Neural progenitor cell (in vitro differentiated cells): Measurements from ENCODE around the gene ANKS1B. TPM values are rescaled to one million over a fixed set of nuclear protein-coding genes. Genes with fewer than 3 reads are reported as not detected.
A peak's percentile ranks its signal among the peaks of the same experiment; 100 is the strongest.

ENCODE experiments used
- DNase-seq: peaks from one replicate; pipeline ENCODE4 v3.0.0-alpha.2; 2016; ENCODE audit warnings: low spot score
- H2AFZ ChIP-seq: fragments of 200-600 bp; sonication (generic); replicated peaks from 2 replicates; pipeline ENCODE4 v1.6.1; 2016; ENCODE audit warnings: antibody characterized with exemption
- H3F3A ChIP-seq: fragments of 200-600 bp; sonication (generic); 2 replicates; pipeline ENCODE4 v1.6.1; 2016; ENCODE audit warnings: antibody characterized with exemption, low read depth
- H3K27ac ChIP-seq: fragments of 200-600 bp; sonication (generic); 2 replicates; pipeline ENCODE4 v1.5.1; 2016; ENCODE audit warnings: mild to moderate bottlenecking
- H3K27me3 ChIP-seq: fragments of 200-600 bp; sonication (generic); 2 replicates; pipeline ENCODE4 v1.6.1; 2016; ENCODE audit warnings: mild to moderate bottlenecking, moderate library complexity
- H3K36me3 ChIP-seq: fragments of 200-600 bp; sonication (generic); 2 replicates; pipeline ENCODE4 v1.5.1; 2016
- H3K4me1 ChIP-seq: fragments of 200-600 bp; sonication (generic); 2 replicates; pipeline ENCODE4 v1.6.1; 2016; ENCODE audit warnings: mixed run types
- H3K4me2 ChIP-seq: fragments of 200-600 bp; sonication (generic); 2 replicates; pipeline ENCODE4 v1.6.1; 2016
- H3K4me3 ChIP-seq: fragments of 200-600 bp; sonication (generic); 2 replicates; pipeline ENCODE4 v1.5.1; 2016
- H3K79me2 ChIP-seq: fragments of 200-600 bp; sonication (generic); 2 replicates; pipeline ENCODE4 v1.6.1; 2016; ENCODE audit warnings: low read depth
- H3K9ac ChIP-seq: fragments of 200-600 bp; sonication (generic); 2 replicates; pipeline ENCODE4 v1.6.1; 2016
- H3K9me3 ChIP-seq: fragments of 200-600 bp; sonication (generic); 2 replicates; pipeline ENCODE4 v1.5.1; 2016; ENCODE audit warnings: low read depth
- H4K20me1 ChIP-seq: fragments of 200-600 bp; sonication (generic); 2 replicates; pipeline ENCODE4 v1.6.1; 2016; ENCODE audit warnings: low read depth
- H3K27ac Mint-ChIP-seq: 3 replicates; pipeline ENCODE4 v1.8.0; 2021; ENCODE audit warnings: mixed read lengths
- H3K27me3 Mint-ChIP-seq: 2 replicates; pipeline ENCODE4 v1.8.0; 2022; ENCODE audit warnings: low read depth, mild to moderate bottlenecking, inconsistent platforms, moderate library complexity, mixed read lengths; ENCODE audit not compliant: insufficient read depth
- H3K36me3 Mint-ChIP-seq: 3 replicates; pipeline ENCODE4 v1.8.0; 2021; ENCODE audit warnings: mixed read lengths
- H3K4me1 Mint-ChIP-seq: 3 replicates; pipeline ENCODE4 v1.8.0; 2021; ENCODE audit warnings: mixed read lengths
- H3K4me3 Mint-ChIP-seq: 3 replicates; pipeline ENCODE4 v1.8.0; 2021; ENCODE audit warnings: mild to moderate bottlenecking, moderate library complexity, mixed read lengths
- H3K9me3 Mint-ChIP-seq: 3 replicates; pipeline ENCODE4 v1.8.0; 2020; ENCODE audit warnings: mixed read lengths
- CTCF ChIP-seq: fragments of 200-600 bp; sonication (generic); IDR thresholded peaks from 2 replicates; pipeline ENCODE4 v1.5.1; 2017; ENCODE audit warnings: antibody characterized with exemption, mild to moderate bottlenecking
- EZH2 ChIP-seq: fragments of 200-600 bp; sonication (generic); IDR thresholded peaks from 2 replicates; pipeline ENCODE4 v1.6.1; 2017; ENCODE audit warnings: antibody characterized with exemption, mild to moderate bottlenecking, moderate library complexity
- EZH2phosphoT487 ChIP-seq: fragments of 200-600 bp; sonication (generic); IDR thresholded peaks from 2 replicates; pipeline ENCODE4 v1.6.1; 2017; ENCODE audit warnings: antibody characterized with exemption
- total RNA-seq: library from RNA; depleted of rRNA; stranded (reverse); fragments of >200 nt; gene quantifications from 2 replicates; pipeline ENCODE4 v1.2.3, GENCODE V29; 2015; ENCODE audit warnings: low replicate concordance

ANKS1B gene
- total RNA-seq, 1 donor from 2014 or later = 7.9 TPM

- H3K4me2 ChIP-seq = no peak overlapping the region
Measured at GRCh38 chr12:99567072-99567471, 417.7 kb downstream of the ANKS1B start.

GRCh38 chr12:99558109-99558508, 426.6 kb downstream of the ANKS1B start:
- peaks cover 2% of the 10 kb centered on the region for H3K36me3 Mint-ChIP-seq
- Histone ChIP-seq H3K79me2 (no peaks in the 10 kb centered on the region), H3K27ac (no peak overlapping the region), H3K4me3 (no peak overlapping the region), H3K27me3 (no peaks in the 10 kb centered on the region), H3K4me2 (no peak overlapping the region), H4K20me1 (no peaks in the 10 kb centered on the region), H3F3A (no peaks in the 10 kb centered on the region), H3K9ac (no peak overlapping the region), H3K4me1 (no peaks in the 10 kb centered on the region), H3K36me3 (no peaks in the 10 kb centered on the region), H3K9me3 (no peaks in the 10 kb centered on the region), H2AFZ (no peak overlapping the region)
- H3K9me3 Mint-ChIP-seq = peaks cover 10% of the 10 kb centered on the region
- H3K4me3 Mint-ChIP-seq = no peak overlapping the region
- TF ChIP-seq CTCF = no peak
- no peaks in the 10 kb centered on the region for H3K4me1 Mint-ChIP-seq
- no peaks in the 10 kb centered on the region for H3K27me3 Mint-ChIP-seq
- no peak overlapping the region for H3K27ac Mint-ChIP-seq
- no peak for DNase-seq

More at GRCh38 chr12:99567072-99567471, 417.7 kb downstream of the ANKS1B start:
- no peaks in the 10 kb centered on the region for H3F3A ChIP-seq
- peak; percentile 16 for DNase-seq
- H3K4me1 Mint-ChIP-seq = peaks cover 9% of the 10 kb centered on the region
- no peaks in the 10 kb centered on the region for H4K20me1 ChIP-seq
- no peaks in the 10 kb centered on the region for H3K36me3 ChIP-seq
- peaks cover 15% of the 10 kb centered on the region for H3K4me1 ChIP-seq
- H3K9ac ChIP-seq = no peak overlapping the region
- no peak overlapping the region for H3K27ac Mint-ChIP-seq
- H3K27me3 Mint-ChIP-seq = no peaks in the 10 kb centered on the region
- TF ChIP-seq CTCF (no peak), EZH2phosphoT487 (peak; percentile 64)
- no peak overlapping the region for H2AFZ ChIP-seq
- no peak overlapping the region for H3K4me3 ChIP-seq
- H3K9me3 Mint-ChIP-seq = peaks cover 16% of the 10 kb centered on the region
- H3K4me3 Mint-ChIP-seq = no peak overlapping the region
- H3K27me3 ChIP-seq = no peaks in the 10 kb centered on the region
- no peaks in the 10 kb centered on the region for H3K79me2 ChIP-seq
- H3K9me3 ChIP-seq = no peaks in the 10 kb centered on the region
- H3K36me3 Mint-ChIP-seq = no peaks in the 10 kb centered on the region
- H3K27ac ChIP-seq = no peak overlapping the region

GRCh38 chr12:99553461-99553860, 431.3 kb downstream of the ANKS1B start:
- H3F3A ChIP-seq = no peaks in the 10 kb centered on the region
- no peak overlapping the region for H3K9ac ChIP-seq
- H3K4me2 ChIP-seq = no peak overlapping the region
- H3K4me3 Mint-ChIP-seq = no peak overlapping the region
- no peak for DNase-seq
- H3K36me3 ChIP-seq = no peaks in the 10 kb centered on the region
- no peaks in the 10 kb centered on the region for H4K20me1 ChIP-seq
- H3K4me1 Mint-ChIP-seq = no peaks in the 10 kb centered on the region
- peaks cover 2% of the 10 kb centered on the region for H3K36me3 Mint-ChIP-seq
- H3K27ac Mint-ChIP-seq = no peak overlapping the region
- H3K79me2 ChIP-seq = no peaks in the 10 kb centered on the region
- H3K4me1 ChIP-seq = no peaks in the 10 kb centered on the region
- peaks cover 2% of the 10 kb centered on the region for H3K27me3 Mint-ChIP-seq
- H3K9me3 ChIP-seq = no peaks in the 10 kb centered on the region
- H3K27me3 ChIP-seq = no peaks in the 10 kb centered on the region
- H3K9me3 Mint-ChIP-seq = peaks cover 10% of the 10 kb centered on the region
- no peak overlapping the region for H3K4me3 ChIP-seq
- H2AFZ ChIP-seq = no peak overlapping the region
- no peak for TF ChIP-seq EZH2phosphoT487
- TF ChIP-seq CTCF = no peak
- no peak for TF ChIP-seq EZH2
- H3K27ac ChIP-seq = no peak overlapping the region

- Mint-ChIP-seq H3K9me3 (peaks cover 5% of the 10 kb centered on the region), H3K27ac (no peak overlapping the region), H3K27me3 (peaks cover 2% of the 10 kb centered on the region), H3K4me3 (no peak overlapping the region), H3K4me1 (no peaks in the 10 kb centered on the region), H3K36me3 (peaks cover 2% of the 10 kb centered on the region)
- Histone ChIP-seq H3F3A (no peaks in the 10 kb centered on the region), H3K36me3 (no peaks in the 10 kb centered on the region), H3K9me3 (no peaks in the 10 kb centered on the region), H3K4me2 (no peak overlapping the region), H3K4me3 (no peak overlapping the region), H3K9ac (no peak overlapping the region), H2AFZ (no peak overlapping the region), H3K27me3 (no peaks in the 10 kb centered on the region), H4K20me1 (no peaks in the 10 kb centered on the region), H3K4me1 (peaks cover 7% of the 10 kb centered on the region), H3K79me2 (no peaks in the 10 kb centered on the region), H3K27ac (no peak overlapping the region)
- DNase-seq = no peak
- TF ChIP-seq EZH2phosphoT487 = no peak
- no peak for TF ChIP-seq CTCF
- no peak for TF ChIP-seq EZH2
Measured at GRCh38 chr12:99552022-99552421, 432.7 kb downstream of the ANKS1B start.
